MCF 10A (cell line): ENCODE results near the gene CCDC196. TPM values are rescaled to one million over a fixed set of nuclear protein-coding genes. Genes with fewer than 3 reads are reported as not detected.
A peak's percentile ranks its signal among the peaks of the same experiment; 100 is the strongest.

Source experiments
- BruUV-seq: library from RNA; stranded (reverse); fragments of 400-500 nt; replicated peaks from 2 replicates; lab custom pipeline; 2021; lab: Mats Ljungman, UMichigan
- CTCF ChIA-PET: fragments of 300-600 bp; sonication (Branson Sonifier 250); formaldehyde crosslinking; extraction: SDS; loops from one replicate; lab custom pipeline; 2021; ENCODE audit warnings: antibody characterized with exemption, inconsistent platforms; lab: Yijun Ruan, JAX
- POLR2A ChIA-PET: fragments of 300-600, 350-650 bp; sonication (Branson Sonifier 250); formaldehyde crosslinking; extraction: SDS; loops from one replicate; lab custom pipeline; 2020; ENCODE audit warnings: antibody characterized with exemption, inconsistent platforms; lab: Yijun Ruan, JAX
- DNase-seq: peaks from one replicate; pipeline ENCODE4 v3.0.0-alpha.2; 2018; ENCODE audit not compliant: unreplicated experiment
- H3K27ac Mint-ChIP-seq: one replicate; pipeline ENCODE4 v1.8.0; 2022; ENCODE audit warnings: mild to moderate bottlenecking, low read depth, mixed read lengths; ENCODE audit not compliant: unreplicated experiment
- H3K27me3 Mint-ChIP-seq: one replicate; pipeline ENCODE4 v1.8.0; 2022; ENCODE audit warnings: mixed read lengths; ENCODE audit not compliant: insufficient read depth, unreplicated experiment
- H3K36me3 Mint-ChIP-seq: one replicate; pipeline ENCODE4 v1.8.0; 2022; ENCODE audit warnings: mild to moderate bottlenecking, moderate library complexity, mixed read lengths; ENCODE audit not compliant: insufficient read depth, unreplicated experiment
- H3K4me1 Mint-ChIP-seq: one replicate; pipeline ENCODE4 v1.8.0; 2022; ENCODE audit warnings: mixed read lengths; ENCODE audit not compliant: insufficient read depth, unreplicated experiment
- H3K4me3 Mint-ChIP-seq: one replicate; pipeline ENCODE4 v1.8.0; 2022; ENCODE audit warnings: mild to moderate bottlenecking, moderate library complexity, mixed read lengths; ENCODE audit not compliant: unreplicated experiment
- H3K9me3 Mint-ChIP-seq: one replicate; pipeline ENCODE4 v1.8.0; 2022; ENCODE audit warnings: mixed read lengths; ENCODE audit not compliant: unreplicated experiment
- intact Hi-C: fragments of 100-400 bp; cut with micrococcal nuclease; formaldehyde crosslinking; loops from 2 replicates; pipeline ENCODE4 v1.14.1; 2022
- total RNA-seq: library from RNA; stranded (reverse); gene quantifications from 2 replicates; pipeline ENCODE4 v1.2.3, GENCODE V29; 2022
- TF ChIP-seq, protein P1 (sequence below): fragments of 200-600 bp; IDR thresholded peaks from one replicate; pipeline ENCODE4 v1.8.0; 2022; ENCODE audit warnings: antibody characterized with exemption, mild to moderate bottlenecking; ENCODE audit not compliant: unreplicated experiment

CCDC196 gene
- total RNA-seq, 1 experiment from 2014 or later, result not detected

- ChIA-PET POLR2A (no interaction called here), CTCF (interaction anchor here (0.9 to 2.3 kb wide), 6 partner anchors 71 to 796 kb away, joined by 3 to 9 read pairs (median 4); no protein-coding TSS in a partner anchor)
- TF ChIP-seq, protein P1, sequence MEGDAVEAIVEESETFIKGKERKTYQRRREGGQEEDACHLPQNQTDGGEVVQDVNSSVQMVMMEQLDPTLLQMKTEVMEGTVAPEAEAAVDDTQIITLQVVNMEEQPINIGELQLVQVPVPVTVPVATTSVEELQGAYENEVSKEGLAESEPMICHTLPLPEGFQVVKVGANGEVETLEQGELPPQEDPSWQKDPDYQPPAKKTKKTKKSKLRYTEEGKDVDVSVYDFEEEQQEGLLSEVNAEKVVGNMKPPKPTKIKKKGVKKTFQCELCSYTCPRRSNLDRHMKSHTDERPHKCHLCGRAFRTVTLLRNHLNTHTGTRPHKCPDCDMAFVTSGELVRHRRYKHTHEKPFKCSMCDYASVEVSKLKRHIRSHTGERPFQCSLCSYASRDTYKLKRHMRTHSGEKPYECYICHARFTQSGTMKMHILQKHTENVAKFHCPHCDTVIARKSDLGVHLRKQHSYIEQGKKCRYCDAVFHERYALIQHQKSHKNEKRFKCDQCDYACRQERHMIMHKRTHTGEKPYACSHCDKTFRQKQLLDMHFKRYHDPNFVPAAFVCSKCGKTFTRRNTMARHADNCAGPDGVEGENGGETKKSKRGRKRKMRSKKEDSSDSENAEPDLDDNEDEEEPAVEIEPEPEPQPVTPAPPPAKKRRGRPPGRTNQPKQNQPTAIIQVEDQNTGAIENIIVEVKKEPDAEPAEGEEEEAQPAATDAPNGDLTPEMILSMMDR, result no peak
- DNase-seq, result no peak
- intact Hi-C loops, result loop anchor here (10.0 kb wide), 1 partner anchor 134 kb away; no protein-coding TSS in a partner anchor
- no peak overlapping the region for H3K27ac Mint-ChIP-seq
- no peak overlapping the region for H3K4me3 Mint-ChIP-seq
- H3K36me3 Mint-ChIP-seq, result no peaks in the 10 kb centered on the region
- H3K9me3 Mint-ChIP-seq, result no peaks in the 10 kb centered on the region
- H3K4me1 Mint-ChIP-seq, result no peaks in the 10 kb centered on the region
- H3K27me3 Mint-ChIP-seq, result no peaks in the 10 kb centered on the region
- no TSS peak for BruUV-seq
Observed at GRCh38 chr14:66490143-66491111, 4.3 kb downstream of the CCDC196 start.

DNA sequence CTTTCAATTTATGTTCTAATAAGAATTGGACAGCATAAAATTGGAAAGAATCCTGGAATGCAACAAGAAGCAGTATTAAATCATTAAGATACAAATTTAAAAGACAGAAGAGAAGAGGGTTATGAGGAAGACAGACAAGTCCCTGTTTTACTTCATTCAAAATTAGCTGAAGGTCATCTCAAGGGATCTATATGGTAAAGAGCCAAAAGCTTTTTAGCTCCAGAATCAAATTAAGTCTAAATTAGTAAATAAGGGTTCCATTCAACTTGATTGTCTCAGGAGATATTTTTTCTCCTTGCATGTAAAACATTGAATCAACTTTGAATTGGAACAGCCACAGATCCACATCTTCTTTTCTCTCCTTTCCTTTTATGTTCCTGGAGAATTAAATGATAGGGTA is 7.6 kb downstream of the CCDC196 start:
- intact Hi-C loops, result loop anchor here (10.0 kb wide), 1 partner anchor 131 kb away; no protein-coding TSS in a partner anchor
- no peak for DNase-seq
- Mint-ChIP-seq H3K9me3 (no peaks in the 10 kb centered on the region), H3K27ac (no peak overlapping the region), H3K27me3 (no peaks in the 10 kb centered on the region), H3K4me3 (no peak overlapping the region), H3K36me3 (no peaks in the 10 kb centered on the region), H3K4me1 (no peaks in the 10 kb centered on the region)
- no TSS peak for BruUV-seq
- ChIA-PET CTCF (interaction anchor here (1.4 kb wide), 1 partner anchor 14 kb away, joined by 4 read pairs; the partner anchor contains the start of gene GPHN), POLR2A (no interaction called here)
- TF ChIP-seq, protein P1, result no peak

DNA sequence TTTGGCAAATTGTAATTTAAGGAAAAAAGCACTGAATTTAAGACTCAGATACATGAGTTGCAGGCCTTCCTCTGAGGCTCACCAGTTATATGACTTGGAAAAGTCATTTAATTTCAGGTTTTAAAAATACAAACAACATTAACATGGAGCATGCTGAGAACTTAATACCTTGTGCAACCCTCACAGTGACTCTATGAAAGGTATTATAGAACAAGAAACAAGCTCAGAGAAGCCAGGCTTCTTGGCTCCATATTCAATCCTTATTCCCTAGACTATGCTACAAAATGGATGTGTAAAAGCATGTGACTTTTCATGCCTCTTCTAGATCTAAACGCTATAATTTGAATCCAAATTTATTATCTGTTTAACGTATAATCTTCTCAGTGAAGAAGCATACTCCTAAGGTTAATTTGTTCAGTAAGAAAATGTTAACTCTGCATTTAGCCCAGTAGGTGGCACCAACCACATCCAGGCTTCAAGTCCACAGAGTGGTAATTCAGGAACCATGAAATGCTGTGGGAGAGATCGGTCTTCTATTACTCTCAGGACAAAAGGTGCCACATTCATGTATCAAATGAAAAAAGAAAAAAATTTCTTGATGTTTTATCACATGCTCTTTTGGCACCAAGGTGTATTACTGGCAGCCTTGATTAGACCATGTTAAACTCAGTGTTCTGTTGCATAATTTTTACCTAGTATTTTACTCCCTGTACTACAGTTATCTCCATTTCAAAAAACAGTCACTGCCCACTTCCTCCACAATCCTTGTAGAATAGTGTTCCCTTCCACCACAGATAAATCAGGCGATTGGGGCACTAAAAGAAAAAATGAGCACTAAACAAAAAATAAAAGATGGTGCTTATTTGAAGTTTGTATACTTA is 9.3 kb downstream of the CCDC196 start:
- no TSS peak for BruUV-seq
- DNase-seq, result peak; percentile 69
- POLR2A ChIA-PET, result interaction anchor here (0.6 to 4.8 kb wide), 4 partner anchors 10 to 110 kb away, joined by 3 to 30 read pairs (median 4); partner anchors contain the start of gene GPHN
- H3K27me3 Mint-ChIP-seq, result no peaks in the 10 kb centered on the region
- CTCF ChIA-PET, result interaction anchor here (0.7 to 3.8 kb wide), 10 partner anchors 10 to 423 kb away, joined by 3 to 19 read pairs (median 4); partner anchors contain the start of gene GPHN
- intact Hi-C loops, result loop anchor here (1.0 to 10.0 kb wide), 5 partner anchors 12 to 622 kb away; no protein-coding TSS in a partner anchor
- H3K27ac Mint-ChIP-seq, result no peak overlapping the region
- no peaks in the 10 kb centered on the region for H3K36me3 Mint-ChIP-seq
- no peak overlapping the region for H3K4me3 Mint-ChIP-seq
- TF ChIP-seq, protein P1, result peak; percentile 58
- no peaks in the 10 kb centered on the region for H3K4me1 Mint-ChIP-seq
- no peaks in the 10 kb centered on the region for H3K9me3 Mint-ChIP-seq
